ENCODE measurements around the gene MID1.

DNA sequence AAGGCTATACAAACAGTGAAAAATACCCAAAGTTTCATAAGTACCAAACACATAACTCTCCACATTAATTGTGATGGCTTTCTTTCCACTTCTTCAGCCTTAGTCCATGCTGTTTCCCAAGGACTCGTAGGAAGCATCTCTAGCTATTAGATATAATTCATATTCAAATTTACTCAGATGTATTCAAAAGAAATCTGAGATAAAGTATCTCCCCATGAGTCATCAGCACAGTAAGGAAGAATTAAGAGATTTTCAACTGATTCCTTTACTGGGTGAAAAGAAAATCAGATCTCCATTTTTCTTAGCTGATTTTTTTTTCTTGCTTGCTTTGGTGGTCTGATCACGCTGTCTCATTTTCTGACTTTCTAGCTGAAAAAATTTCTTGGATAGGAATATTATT, 71.7 kb downstream of the MID1 start:
- TF ChIP-seq POLR2AphosphoS5 (IDR thresholded peaks at IDR 0.05) (no peak), POLR2A (IDR thresholded peaks at IDR 0.05) (no peak)
- TF ChIP-seq, protein P1, sequence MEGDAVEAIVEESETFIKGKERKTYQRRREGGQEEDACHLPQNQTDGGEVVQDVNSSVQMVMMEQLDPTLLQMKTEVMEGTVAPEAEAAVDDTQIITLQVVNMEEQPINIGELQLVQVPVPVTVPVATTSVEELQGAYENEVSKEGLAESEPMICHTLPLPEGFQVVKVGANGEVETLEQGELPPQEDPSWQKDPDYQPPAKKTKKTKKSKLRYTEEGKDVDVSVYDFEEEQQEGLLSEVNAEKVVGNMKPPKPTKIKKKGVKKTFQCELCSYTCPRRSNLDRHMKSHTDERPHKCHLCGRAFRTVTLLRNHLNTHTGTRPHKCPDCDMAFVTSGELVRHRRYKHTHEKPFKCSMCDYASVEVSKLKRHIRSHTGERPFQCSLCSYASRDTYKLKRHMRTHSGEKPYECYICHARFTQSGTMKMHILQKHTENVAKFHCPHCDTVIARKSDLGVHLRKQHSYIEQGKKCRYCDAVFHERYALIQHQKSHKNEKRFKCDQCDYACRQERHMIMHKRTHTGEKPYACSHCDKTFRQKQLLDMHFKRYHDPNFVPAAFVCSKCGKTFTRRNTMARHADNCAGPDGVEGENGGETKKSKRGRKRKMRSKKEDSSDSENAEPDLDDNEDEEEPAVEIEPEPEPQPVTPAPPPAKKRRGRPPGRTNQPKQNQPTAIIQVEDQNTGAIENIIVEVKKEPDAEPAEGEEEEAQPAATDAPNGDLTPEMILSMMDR (IDR thresholded peaks at IDR 0.05) = no peak

Measured in suprapubic skin (tissue), 4 donors.